HG03095 (cell line): ENCODE results near the gene C11orf21.
"Not testable (repeated sequence)": the region's sequence is repeated elsewhere in the genome, so short reads cannot be mapped to it uniquely, and the experiment has no call there.

ENCODE experiments used
- ATAC-seq: cut with Tn5 transposase; IDR thresholded peaks from one replicate; pipeline ENCODE4 v1.9.1; 2021; ENCODE audit warnings: moderate library complexity; ENCODE audit not compliant: unreplicated experiment

C11orf21 gene

DNA sequence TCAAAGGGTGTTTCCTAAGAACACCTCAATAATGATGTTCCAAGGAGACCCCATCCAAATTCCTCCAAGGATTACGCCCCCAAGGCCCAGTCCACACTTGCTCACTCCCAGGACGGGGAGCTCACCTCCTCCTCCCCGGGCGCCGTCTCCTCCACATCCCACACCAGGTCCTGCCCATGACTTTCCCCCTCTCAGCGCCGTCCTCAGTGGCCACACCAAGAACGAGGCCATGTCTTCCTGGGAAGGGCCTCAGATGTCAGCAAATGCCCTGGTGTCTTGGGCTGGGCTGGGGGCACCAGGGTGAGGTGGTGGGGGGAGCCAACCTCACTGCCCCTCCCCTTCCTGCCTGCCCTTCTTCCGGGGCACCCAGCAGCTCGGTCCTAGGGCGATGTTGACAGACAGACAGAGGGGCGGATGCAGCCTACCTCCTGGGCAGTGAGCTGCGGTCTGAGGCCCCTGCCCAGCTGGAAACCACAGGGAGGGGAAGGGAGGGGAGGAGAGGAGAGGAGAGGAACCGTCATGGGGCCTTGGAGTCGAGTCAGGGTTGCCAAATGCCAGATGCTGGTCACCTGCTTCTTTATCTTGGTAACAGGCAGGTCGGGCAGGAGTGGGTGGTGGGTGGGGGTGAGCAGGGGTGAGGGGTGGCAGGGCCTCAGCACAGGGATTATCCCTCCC is at the start of gene C11orf21, which contains the start of gene TSPAN32:
C11orf21 (minus strand) TSS at position 288 of the 675 bp plus-strand sequence; CDS start at position 178, 110 bp downstream.
TSPAN32 (plus strand) TSS at position 383 of the 675 bp plus-strand sequence; CDS start at position 520, 137 bp downstream.
- no peak for ATAC-seq

DNA sequence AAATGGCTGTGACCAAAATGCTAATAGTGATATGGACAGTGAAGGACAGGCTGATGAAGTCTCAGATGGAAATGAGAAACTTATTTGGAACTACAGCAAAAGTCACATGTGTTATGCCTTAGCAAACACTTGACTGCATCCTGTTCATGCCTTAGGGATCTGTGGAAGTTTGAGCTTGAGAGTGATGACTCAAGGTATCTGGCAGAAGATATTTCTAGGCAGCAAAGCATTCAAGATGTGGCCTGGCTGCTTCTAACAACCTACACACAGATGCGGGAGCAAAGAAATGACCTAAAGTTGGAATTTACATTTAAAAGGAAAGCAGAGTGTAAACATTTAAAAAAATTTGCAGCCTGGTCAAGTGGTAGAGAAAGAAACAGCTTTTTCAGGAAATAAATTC is 47.3 kb upstream of the C11orf21 start:
- no peak for ATAC-seq

DNA sequence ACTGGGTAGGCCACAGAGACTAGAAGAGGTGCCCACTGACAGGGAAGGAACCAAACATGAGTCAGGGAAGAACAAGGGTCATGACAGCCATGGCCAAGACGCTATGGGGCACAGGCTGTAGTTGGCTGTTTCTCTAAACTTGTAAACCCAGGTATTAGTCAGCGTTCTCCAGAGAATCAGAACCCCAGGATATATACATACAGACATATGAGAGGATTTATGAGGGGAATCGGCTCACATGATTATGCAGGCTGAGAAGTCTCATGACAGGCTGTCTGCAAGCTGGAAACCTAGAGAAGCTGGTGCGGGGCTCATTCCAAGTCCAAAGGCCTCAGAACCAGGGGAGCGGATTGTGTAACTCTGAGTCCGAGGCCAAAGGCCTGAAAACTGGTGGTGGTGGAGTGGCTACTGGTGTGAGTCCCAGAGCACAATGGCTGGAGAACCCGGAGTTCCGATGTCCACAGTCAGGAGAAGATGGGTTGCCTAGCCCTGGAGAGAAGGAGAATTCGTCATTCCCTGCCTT is 45.7 kb upstream of the C11orf21 start:
- ATAC-seq = no peak

DNA sequence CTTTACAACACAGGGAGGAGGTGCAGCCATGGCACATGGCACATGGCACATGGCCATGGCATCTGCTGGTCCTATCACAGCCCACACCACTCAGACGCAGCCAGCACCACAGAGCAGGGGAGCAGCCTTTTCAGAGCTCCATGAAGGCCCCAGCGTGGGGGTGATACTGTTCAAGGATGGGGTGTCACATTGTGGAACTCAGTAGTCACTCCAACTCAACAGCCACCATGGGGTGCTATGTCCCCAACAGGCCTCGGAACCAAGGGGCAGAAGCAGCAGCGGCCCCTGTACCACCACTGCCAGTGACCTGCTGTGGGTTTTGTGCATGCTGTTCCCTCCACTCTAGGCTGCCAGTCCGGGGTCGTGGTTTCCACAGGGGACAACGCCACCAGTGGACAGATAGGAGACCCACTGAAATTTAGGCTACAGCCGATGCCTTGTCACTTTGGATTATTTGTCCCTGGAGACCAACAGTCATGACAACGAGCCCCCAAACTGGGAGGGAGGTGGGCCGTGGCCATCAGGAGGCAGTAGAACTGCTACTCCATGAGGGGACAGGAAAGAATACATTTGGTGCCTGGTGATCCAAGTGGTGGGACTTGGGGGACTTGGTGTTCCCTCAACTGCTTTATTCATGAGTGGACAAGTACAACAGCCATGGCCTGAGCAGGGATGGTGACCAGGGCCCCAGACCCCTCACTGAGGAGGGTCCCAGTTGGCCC is 45.0 kb upstream of the C11orf21 start:
- no peak for ATAC-seq

DNA sequence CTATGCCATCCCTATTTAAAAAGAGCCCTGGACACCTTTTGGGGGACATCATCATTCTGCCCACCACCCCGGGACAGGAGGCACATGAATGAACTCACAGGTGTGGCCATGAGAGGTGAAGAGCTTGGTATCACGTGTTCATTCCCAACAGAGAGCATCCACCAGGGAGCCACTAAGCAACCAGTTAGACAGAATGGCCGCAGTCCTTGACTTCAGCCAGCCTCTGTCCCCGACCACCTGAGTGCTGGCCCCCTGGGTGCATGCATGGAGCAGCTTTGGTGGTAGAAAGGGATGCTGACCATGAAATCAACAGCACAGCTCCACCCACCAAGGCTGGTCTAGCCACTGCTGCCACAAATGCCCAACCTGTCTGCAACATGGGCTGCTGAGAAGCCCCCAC is 44.3 kb upstream of the C11orf21 start:
- no peak for ATAC-seq

DNA sequence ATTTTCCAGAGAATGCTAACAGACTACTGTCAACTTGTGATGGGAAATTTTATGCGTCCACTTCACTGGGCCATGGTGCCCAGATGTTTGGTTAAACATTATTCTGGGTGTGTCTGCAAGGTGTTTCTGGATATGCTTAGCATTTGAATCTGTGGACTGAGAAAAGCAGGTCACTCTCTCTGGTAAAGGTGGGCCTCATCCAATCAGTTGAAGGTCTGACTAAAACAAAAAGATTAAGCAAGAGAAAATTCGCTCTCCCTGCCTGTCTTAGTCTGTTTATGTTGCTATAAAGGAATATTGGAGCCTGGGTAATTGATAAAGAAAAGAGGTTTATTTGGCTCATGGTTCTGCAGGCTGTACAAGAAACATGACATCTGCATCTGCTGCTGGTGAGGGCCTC is 43.3 kb upstream of the C11orf21 start:
- ATAC-seq = no peak

DNA sequence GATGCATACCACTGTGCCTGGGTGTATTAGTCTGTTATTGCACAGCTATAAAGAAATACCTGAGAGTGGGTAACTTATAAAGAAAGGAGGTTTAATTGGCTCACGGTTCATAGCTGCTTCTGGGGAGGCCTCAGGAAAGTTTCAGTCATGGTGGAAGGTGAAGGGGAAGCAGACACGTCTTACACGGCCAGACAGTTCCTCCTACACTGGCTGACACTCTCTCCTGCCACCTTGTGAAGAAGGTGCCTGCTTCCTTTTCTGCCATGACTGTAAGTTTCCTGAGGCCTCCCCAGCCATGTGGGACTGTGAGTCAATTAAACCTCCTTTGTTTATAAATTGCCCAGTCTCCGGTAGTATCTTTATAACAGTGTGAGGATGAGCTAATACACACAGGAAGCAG is 41.8 kb upstream of the C11orf21 start:
- ATAC-seq = no peak

DNA sequence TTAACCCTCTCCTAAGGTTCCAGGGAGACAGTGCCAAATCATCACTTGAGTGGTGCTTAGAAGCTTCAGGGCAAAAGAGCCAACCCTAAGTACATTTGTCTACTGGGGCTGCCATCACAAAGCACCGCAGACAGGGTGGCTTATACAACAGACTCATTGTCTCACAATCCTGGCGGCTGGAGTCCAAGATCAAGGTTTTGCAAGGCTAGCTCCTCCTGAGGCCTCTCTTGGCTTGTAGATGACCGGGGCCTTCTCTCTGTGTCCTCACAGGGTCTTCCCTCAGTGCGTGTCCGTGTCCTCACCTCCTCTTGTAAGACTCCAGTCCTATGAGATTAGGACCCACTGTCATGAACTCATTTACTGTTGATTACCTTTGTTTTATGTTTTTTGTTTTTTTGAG is 41.3 kb upstream of the C11orf21 start:
- ATAC-seq = no peak

DNA sequence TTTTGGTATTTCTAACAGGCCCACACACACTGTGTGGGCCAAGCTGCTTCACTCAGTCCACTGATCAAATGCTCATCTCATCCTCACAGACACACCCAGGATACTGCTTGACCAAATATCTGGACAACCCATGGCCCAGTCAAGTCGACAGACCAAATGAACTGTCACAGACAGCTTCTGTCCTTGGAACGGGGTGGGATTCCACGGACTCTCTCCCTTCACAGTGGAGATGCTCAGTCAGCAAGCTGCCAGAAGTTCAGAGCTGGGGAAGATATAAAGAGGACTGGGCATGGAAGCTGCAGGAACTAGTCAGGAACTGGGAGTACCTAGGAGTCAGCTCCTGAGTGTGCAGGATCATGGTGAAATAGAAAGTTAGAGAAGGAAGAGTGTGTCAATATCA is 40.8 kb upstream of the C11orf21 start:
- no peak for ATAC-seq

DNA sequence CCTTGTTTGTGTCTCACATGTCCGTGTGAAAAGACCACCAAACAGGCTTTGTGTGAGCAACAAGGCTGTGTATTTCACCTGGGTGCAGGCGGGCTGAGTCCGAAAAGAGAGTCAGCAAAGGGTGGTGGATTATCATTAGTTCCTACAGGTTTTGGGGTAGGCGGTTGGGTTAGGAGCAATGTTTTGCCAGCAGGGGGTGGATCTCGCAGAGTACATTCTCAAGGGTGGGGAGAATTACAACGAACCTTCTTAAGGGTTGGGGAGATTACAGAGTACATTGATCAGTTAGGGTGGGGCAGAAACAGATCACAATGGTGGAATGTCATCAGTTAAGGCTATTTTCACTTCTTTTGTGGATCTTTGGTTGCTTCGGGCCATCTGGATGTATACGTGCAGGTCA is 37.0 kb upstream of the C11orf21 start:
- not testable (repeated sequence) for ATAC-seq

DNA sequence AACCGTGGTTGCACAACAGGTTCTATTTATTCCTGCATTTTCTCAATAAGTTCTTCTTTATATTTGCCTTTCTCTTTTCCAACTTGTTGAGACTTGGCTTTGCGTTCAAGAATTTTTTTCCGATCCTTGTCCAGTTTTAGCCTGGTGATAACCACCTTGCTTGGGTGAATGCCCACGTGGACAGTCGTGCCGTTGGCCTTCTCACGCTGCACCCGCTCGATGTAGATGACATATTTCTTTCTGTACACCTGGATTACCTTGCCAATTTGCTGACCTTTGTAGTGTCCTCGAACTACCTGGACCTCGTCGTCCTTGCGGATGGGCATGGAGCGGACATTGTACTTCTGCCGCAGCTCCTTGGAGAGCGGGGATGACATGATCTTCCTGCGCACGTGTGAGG is 33.6 kb upstream of the C11orf21 start:
- ATAC-seq = not testable (repeated sequence)

DNA sequence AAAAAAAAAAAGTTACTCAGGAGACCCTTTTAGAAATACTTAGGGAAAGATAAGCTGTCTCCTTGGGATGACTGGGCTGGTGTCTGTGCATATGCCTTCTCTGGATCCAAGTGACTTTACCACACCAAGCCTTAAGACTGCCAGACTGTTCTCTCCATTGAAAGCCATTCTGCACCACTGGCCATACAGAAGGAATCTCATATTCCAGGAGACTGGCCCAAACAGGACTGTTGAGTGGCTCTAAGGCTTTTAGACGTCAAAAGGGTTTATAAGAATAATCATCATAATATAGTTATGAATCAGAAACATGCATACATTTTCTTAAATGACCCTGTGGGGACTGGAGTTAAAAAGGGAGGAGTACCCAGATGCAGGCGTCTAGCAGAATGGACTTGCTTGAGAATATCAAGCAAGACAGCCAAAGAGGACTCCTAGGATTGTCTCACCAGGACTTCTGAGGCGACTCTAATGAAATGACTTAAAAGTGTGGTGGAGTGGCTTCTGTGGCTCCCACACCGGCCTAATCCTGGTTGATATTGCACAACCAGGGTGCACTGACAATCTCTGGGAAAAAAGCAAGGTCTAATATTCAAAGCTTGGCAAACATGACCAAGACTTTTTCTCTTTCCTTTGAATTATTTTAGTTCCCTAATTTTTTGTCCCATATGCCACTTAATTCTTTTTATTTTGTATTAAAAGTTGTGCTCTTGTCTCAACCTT is 31.9 kb upstream of the C11orf21 start:
- ATAC-seq = not testable (repeated sequence)

DNA sequence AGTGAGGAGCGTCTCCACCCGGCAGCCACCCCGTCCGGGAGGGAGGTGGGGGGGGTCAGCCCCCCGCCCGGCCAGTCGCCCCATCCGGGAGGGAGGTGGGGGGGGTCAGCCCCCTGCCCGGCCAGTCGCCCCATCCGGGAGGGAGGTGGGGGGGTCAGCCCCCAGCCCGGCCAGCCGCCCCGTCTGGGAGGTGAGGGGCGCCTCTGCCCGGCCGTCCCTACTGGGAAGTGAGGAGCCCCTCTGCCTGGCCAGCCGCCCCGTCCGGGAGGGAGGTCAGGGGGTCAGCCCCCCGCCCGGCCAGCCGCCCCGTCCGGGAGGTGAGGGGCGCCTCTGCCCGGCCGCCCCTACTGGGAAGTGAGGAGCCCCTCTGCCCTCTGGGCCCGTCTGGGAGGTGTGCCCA is 30.9 kb upstream of the C11orf21 start:
- ATAC-seq = not testable (repeated sequence)

DNA sequence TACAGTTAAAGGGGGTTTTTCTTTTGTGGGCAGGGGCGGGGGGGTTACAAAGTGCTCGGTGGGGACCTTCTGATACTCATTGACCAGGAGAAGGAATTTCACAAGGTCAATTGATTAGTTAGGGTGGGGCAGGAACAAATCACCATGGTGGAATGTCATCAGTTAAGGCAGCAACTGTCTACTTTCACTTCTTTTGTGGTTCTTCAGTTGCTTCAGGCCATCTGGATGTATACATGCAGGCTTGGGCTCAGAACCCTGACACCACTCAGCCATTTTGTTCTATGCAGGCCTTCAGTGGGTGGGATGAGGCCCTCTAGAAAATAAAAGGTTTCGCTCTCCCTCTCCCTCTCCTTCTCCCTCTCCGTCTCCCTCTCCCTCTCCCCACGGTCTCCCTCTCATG is 29.7 kb upstream of the C11orf21 start:
- ATAC-seq = no peak

DNA sequence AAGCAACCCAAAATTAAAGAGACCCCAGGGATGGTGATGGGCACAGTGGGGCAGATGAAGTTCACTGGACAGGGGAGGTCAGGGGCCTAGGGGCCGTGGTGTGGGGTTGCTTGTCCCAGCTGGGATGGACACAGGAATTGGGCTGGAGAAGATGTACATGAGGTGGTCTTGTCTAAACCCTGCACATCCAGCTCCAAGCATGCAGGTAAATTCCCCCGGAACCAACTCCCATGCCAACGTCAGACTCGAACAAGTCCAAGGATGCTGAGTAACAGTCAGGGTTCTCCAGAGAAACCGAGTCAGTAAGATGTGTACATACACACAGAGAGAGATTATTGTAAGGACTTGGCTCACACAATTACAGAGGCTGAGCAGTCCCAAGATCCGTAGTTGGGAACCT is 29.0 kb upstream of the C11orf21 start:
- no peak for ATAC-seq

DNA sequence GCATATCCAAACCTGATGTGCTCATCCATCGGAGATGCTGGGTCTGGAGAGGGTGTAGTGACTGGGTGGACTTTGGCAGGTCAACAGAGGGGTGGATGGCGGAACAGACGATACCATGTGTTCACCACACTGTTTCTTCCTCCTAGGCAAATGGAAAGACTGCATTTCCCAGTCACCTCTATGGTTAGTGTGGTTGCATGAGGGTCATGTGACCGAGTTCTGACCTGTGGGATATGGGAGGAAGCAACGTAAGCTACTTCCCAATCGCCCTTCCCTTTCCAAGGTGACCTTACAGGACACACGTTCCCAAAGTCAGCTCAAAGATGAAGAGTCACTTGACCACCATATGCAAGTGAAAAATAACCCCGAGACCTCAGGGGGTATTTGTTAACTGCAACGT is 27.8 kb upstream of the C11orf21 start:
- ATAC-seq = no peak

DNA sequence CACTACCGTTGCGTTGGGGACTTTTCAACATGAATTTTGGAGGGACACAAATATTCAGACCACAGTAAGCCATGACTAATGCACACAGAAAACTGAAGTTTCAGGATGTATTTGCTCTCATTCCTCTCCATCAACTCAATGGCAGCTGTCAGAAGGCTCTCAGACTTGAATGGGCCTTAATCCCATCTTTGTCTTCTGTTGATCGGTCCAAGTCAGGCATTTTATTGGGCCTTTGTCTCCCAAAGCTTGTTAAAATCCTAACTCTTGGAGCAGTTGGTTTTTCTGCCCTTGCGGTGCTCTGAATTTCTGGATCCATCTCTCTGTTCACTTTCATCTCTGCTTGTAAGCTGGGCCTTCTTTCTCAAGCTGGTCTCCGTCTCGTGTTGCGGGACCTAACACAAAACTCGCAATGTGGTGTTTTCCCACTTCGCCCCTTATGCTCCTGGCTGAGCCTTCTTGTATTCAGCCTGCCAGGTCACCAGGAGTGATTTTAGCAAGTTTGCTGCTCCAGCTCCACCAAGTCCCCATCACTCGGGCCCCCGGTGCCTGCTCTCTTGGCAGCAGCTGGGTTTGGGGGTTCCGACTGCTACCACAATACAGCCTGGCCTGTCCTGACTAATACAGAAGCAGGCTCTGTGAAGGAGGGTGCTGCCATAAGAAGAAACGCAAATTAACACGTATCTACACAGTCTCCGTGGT is 27.1 kb upstream of the C11orf21 start:
- ATAC-seq = no peak

DNA sequence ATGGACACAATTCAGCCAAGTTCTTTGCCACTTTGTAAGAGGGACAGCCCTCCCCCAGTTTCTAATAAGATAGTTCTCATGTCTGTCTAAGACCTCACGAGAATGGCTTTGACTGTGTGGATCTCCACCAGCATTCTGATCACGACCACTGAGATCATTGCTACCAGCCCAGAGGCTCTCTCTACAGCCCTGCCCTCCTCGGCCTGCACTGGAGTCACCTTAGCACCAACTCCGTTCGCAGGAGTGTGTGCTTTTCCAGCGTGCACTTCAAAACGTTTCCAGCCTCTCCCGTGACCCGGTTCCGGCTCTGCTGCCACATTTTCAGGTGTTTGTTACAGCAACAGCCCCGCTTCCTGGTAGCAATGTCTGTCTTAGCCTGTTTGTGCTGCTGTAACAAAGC is 26.3 kb upstream of the C11orf21 start:
- ATAC-seq = no peak

DNA sequence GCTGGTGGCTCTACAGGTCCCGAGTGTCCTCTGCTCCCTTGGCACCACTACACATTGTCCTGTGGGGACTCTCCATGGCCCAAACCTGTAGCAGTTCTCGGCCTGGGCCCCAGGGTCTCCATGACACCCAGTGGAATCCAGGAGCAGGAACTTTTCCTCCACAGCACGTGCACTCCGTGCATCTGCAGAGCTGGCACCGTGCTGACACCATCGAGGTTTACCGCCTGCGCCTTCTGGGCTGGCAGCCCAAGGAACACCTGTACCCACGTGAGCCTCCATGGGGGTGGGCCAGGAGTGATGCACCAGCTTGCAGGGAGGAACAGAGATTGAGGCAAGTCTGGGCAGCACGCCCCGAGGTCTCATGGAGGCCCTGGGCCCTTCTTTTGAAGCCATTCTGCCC is 25.3 kb upstream of the C11orf21 start:
- ATAC-seq = no peak

DNA sequence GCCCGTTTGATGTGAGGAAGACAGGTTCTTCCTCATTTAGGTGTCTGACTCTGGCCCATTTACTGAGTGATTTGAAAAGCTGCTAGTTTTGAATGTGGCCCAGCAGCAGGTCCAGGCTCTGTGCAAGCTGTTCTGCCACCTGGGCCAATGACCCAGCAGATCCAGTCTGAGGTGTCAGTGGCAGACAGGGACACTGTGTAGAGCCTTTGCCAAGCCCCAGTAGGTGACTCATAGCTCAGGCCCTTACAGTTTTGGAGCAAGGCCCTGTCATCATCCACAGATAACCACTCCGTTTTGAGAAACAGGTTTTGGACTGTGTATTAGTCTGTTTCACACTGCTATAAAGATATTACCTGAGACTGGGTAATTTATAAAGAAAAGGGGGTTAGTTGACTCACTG is 24.0 kb upstream of the C11orf21 start:
- ATAC-seq = no peak

DNA sequence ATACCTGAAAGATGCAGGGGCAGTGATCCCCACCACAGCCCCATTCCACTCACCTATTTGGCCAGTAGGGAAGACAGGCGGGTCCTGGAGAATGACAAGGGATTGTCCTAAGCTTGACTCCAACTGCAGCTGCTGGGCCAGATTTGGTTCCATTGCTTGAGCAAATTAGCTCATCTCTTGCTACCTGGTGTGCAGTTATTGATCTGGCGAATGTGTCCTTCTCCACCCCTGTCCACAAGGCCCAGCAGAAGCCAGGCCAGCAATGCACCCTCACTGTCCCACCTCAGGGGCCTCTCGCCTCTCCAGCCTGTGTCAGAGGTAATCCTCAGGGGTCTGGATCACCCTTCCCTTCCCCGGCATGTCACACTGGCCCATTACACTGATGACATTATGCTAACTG is 23.4 kb upstream of the C11orf21 start:
- no peak for ATAC-seq
